DMS153 treated with DMSO at 0.1 percent for 48 hours (cell line): ENCODE data around the gene IP6K3.

Experiments
- DNase-seq: peaks from one replicate; lab custom pipeline; 2025; ENCODE audit not compliant: unreplicated experiment; lab: John Stamatoyannopoulos, UW

The IP6K3 gene

GRCh38 chr6:33677143-33677660, 69.5 kb downstream of the IP6K3 start:
- no peak for DNase-seq

GRCh38 chr6:33676416-33677142, 70.1 kb downstream of the IP6K3 start:
- DNase-seq, result no peak

GRCh38 chr6:33675968-33676367, 70.7 kb downstream of the IP6K3 start:
- no peak for DNase-seq

GRCh38 chr6:33673851-33674250, 72.9 kb downstream of the IP6K3 start:
- no peak for DNase-seq

GRCh38 chr6:33672808-33673207, 73.9 kb downstream of the IP6K3 start:
- no peak for DNase-seq

DNA sequence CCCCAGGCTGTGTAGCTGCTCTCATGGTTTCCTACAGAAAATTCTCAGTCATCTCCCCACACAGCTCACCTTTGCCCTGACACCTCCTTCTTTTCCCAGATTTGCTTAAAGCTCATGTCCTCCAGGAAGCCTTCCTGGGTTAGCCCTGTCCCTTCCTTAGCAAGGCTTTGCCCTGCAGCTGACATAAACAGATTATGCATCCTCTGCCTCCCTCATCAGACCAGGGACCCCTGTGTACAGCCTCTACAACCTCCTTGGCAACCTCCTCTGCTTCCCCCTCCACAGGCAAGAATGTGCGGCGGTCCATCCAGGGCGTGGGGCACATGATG, 75.0 kb downstream of the IP6K3 start:
- no peak for DNase-seq
